ENCODE data around the gene COL4A6. TPM values are rescaled to one million over a fixed set of nuclear protein-coding genes. Genes with fewer than 3 reads are reported as not detected.

The COL4A6 gene
- total RNA-seq, 2 experiments from 2014 or later = not detected

GRCh38 chrX:108127152-108127551, 311.1 kb downstream of the COL4A6 start:
- no TSS peak for BruUV-seq (replicated peaks)
- Histone ChIP-seq H3K9me2 (ENCODE audit: insufficient read depth, low read length) (no peaks in the 10 kb centered on the region), H3K79me2 (ENCODE audit: insufficient read depth, low read depth, low read length) (no peaks in the 10 kb centered on the region), H3K27ac (ENCODE audit: low read depth, low read length, poor library complexity, severe bottlenecking) (no peak overlapping the region), H3K4me2 (ENCODE audit: low read length) (no peak overlapping the region), H3K36me3 (ENCODE audit: insufficient read depth, low read length) (peaks cover 7% of the 10 kb centered on the region), H3K4me1 (ENCODE audit: insufficient read depth, low read length, poor library complexity, severe bottlenecking) (no peaks in the 10 kb centered on the region), H2AFZ (ENCODE audit: low read length) (no peak overlapping the region), H4K20me1 (ENCODE audit: insufficient read depth, low read length) (no peaks in the 10 kb centered on the region), H3K9me3 (ENCODE audit: low read length) (no peaks in the 10 kb centered on the region), H3K4me3 (ENCODE audit: low read depth, low read length, poor library complexity, severe bottlenecking) (no peak overlapping the region)
- intact Hi-C loops (cut with micrococcal nuclease; ENCODE audit: unreplicated experiment) = no loop called here
- DNase-seq (ENCODE audit: low spot score) = no peak
- ChIA-PET CTCF (ENCODE audit: unreplicated experiment) (no interaction called here), POLR2A (no interaction called here)
- no peak for TF ChIP-seq EZH2phosphoT487 (IDR thresholded peaks at IDR 0.05; ENCODE audit: borderline replicate concordance, low read depth, low read length)
- TF ChIP-seq CTCF (conservative IDR thresholded peaks at IDR 0.05; ENCODE audit: low read length) = no peak

- H3K4me3 ChIP-seq (ENCODE audit: low read depth, low read length, poor library complexity, severe bottlenecking) = no peak overlapping the region
- H3K9me2 ChIP-seq (ENCODE audit: insufficient read depth, low read length) = no peaks in the 10 kb centered on the region
- TF ChIP-seq CTCF (conservative IDR thresholded peaks at IDR 0.05; ENCODE audit: low read length) = no peak
- no TSS peak for BruUV-seq (replicated peaks)
- DNase-seq (ENCODE audit: low spot score) = no peak
- H2AFZ ChIP-seq (ENCODE audit: low read length) = no peak overlapping the region
- H3K4me1 ChIP-seq (ENCODE audit: insufficient read depth, low read length, poor library complexity, severe bottlenecking) = no peaks in the 10 kb centered on the region
- no peaks in the 10 kb centered on the region for H3K79me2 ChIP-seq (ENCODE audit: insufficient read depth, low read depth, low read length)
- no peaks in the 10 kb centered on the region for H4K20me1 ChIP-seq (ENCODE audit: insufficient read depth, low read length)
- H3K36me3 ChIP-seq (ENCODE audit: insufficient read depth, low read length) = peaks cover 7% of the 10 kb centered on the region
- ChIA-PET CTCF (ENCODE audit: unreplicated experiment) (no interaction called here), POLR2A (no interaction called here)
- no peak overlapping the region for H3K27ac ChIP-seq (ENCODE audit: low read depth, low read length, poor library complexity, severe bottlenecking)
- intact Hi-C loops (cut with micrococcal nuclease; ENCODE audit: unreplicated experiment) = no loop called here
- H3K9me3 ChIP-seq (ENCODE audit: low read length) = no peaks in the 10 kb centered on the region
- H3K4me2 ChIP-seq (ENCODE audit: low read length) = no peak overlapping the region
Measured at GRCh38 chrX:108126661-108127060, 311.6 kb downstream of the COL4A6 start.

GRCh38 chrX:108123591-108124366, 314.4 kb downstream of the COL4A6 start:
- no TSS peak for BruUV-seq (replicated peaks)
- no peak for DNase-seq (ENCODE audit: low spot score)
- intact Hi-C loops (cut with micrococcal nuclease; ENCODE audit: unreplicated experiment) = no loop called here
- POLR2A ChIA-PET = no interaction called here
- CTCF ChIA-PET (ENCODE audit: unreplicated experiment) = no interaction called here
- no peaks in the 10 kb centered on the region for H3K9me2 ChIP-seq (ENCODE audit: insufficient read depth, low read length)
- H3K27ac ChIP-seq (ENCODE audit: low read depth, low read length, poor library complexity, severe bottlenecking) = no peak overlapping the region
- no peak overlapping the region for H3K4me2 ChIP-seq (ENCODE audit: low read length)
- TF ChIP-seq EZH2phosphoT487 (IDR thresholded peaks at IDR 0.05; ENCODE audit: borderline replicate concordance, low read depth, low read length) (no peak), CTCF (conservative IDR thresholded peaks at IDR 0.05; ENCODE audit: low read length) (no peak)
- H2AFZ ChIP-seq (ENCODE audit: low read length) = no peak overlapping the region
- no peaks in the 10 kb centered on the region for H4K20me1 ChIP-seq (ENCODE audit: insufficient read depth, low read length)
- H3K36me3 ChIP-seq (ENCODE audit: insufficient read depth, low read length) = peaks cover 7% of the 10 kb centered on the region
- no peaks in the 10 kb centered on the region for H3K4me1 ChIP-seq (ENCODE audit: insufficient read depth, low read length, poor library complexity, severe bottlenecking)
- no peaks in the 10 kb centered on the region for H3K79me2 ChIP-seq (ENCODE audit: insufficient read depth, low read depth, low read length)
- no peak overlapping the region for H3K4me3 ChIP-seq (ENCODE audit: low read depth, low read length, poor library complexity, severe bottlenecking)
- H3K9me3 ChIP-seq (ENCODE audit: low read length) = no peaks in the 10 kb centered on the region

All from OCI-LY7 (cell line).